H1 (cell line): ENCODE data around the gene LSG1. TPM values are rescaled to one million over a fixed set of nuclear protein-coding genes. Genes with fewer than 3 reads are reported as not detected.

Source experiments
- NRF1 ChIP-seq: IDR thresholded peaks from 2 replicates; pipeline ENCODE4 v1.6.1; 2011; ENCODE audit warnings: mild to moderate bottlenecking, low read depth, low read length, improper control_type of control experiment
- POU5F1 ChIP-seq: IDR thresholded peaks from 2 replicates; pipeline ENCODE4 v1.6.1; 2011; ENCODE audit warnings: low read depth, mild to moderate bottlenecking, low read length, moderate library complexity
- RAD21 ChIP-seq, 2 experiments: IDR thresholded peaks in 1 of 2; conservative IDR thresholded peaks in 1 of 2; 2 replicates each; pipeline ENCODE4 v1.6.1; 2011; ENCODE audit warnings: low read depth in 2 of 2, low read length in 2 of 2, improper control_type of control experiment in 1 of 2, inconsistent platforms in 1 of 2, mild to moderate bottlenecking in 1 of 2, moderate library complexity in 1 of 2
- RBBP5 ChIP-seq: IDR thresholded peaks from 2 replicates; pipeline ENCODE4 v1.7.1; 2012; ENCODE audit warnings: low read depth, mild to moderate bottlenecking, inconsistent platforms, low read length, moderate library complexity, borderline replicate concordance
- RFX5 ChIP-seq: IDR thresholded peaks from 2 replicates; pipeline ENCODE4 v1.6.1; 2011; ENCODE audit warnings: low read depth, low read length, improper control_type of control experiment, borderline replicate concordance
- SIRT6 ChIP-seq: IDR thresholded peaks from one replicate; pipeline ENCODE4 v1.7.1; 2012; ENCODE audit warnings: low read length, inconsistent platforms
- SRF ChIP-seq: IDR thresholded peaks from 2 replicates; pipeline ENCODE4 v1.6.1; 2011; ENCODE audit warnings: mild to moderate bottlenecking, low read depth, low read length, moderate library complexity
- TEAD4 ChIP-seq: IDR thresholded peaks from 2 replicates; pipeline ENCODE4 v1.6.1; 2012; ENCODE audit warnings: low read depth, low read length, inconsistent platforms, mixed read lengths
- polyA plus RNA-seq, 7 experiments: library from polyadenylated mRNA; depleted of rRNA in 3 of 7; stranded (reverse) in 5 of 7; unstranded in 2 of 7; fragments of >200 nt in 5 of 7; fragments of 200-250 nt in 2 of 7; gene quantifications; 1 replicate in 5 of 7; 2 replicates in 1 of 7; 4 replicates in 1 of 7; pipeline versions ENCODE4 v1.2.1 to v1.2.3, GENCODE V29; 2011 to 2013; ENCODE audit warnings: missing spikeins in 2 of 7, mixed read lengths in 2 of 7
- total RNA-seq: library from RNA; stranded (reverse); fragmentation: NEBNext Ultra II Directional; extraction: Animal tissue kit (Norgen Biotek cat#: 25700); gene quantifications from 2 replicates; pipeline ENCODE4 v1.2.1, GENCODE V29; 2021
- TF ChIP-seq, protein P1 (sequence below): fragments of 300-600 bp; sonication (generic); IDR thresholded peaks from 2 replicates; pipeline ENCODE4 v1.7.1; 2012; ENCODE audit warnings: low read length, moderate library complexity, mild to moderate bottlenecking, inconsistent platforms; ENCODE audit not compliant: insufficient replicate concordance
- TF ChIP-seq, protein P2 (sequence below): IDR thresholded peaks from 2 replicates; pipeline ENCODE4 v1.6.1; 2011; ENCODE audit warnings: low read depth, mild to moderate bottlenecking, low read length; ENCODE audit not compliant: insufficient read depth

LSG1 gene
- total and polyA plus RNA-seq, 2 of the 8 experiments (the other 6 are each of a cell fraction or from before 2014, with no cell fraction given), result 23.7 to 47.6 TPM

DNA sequence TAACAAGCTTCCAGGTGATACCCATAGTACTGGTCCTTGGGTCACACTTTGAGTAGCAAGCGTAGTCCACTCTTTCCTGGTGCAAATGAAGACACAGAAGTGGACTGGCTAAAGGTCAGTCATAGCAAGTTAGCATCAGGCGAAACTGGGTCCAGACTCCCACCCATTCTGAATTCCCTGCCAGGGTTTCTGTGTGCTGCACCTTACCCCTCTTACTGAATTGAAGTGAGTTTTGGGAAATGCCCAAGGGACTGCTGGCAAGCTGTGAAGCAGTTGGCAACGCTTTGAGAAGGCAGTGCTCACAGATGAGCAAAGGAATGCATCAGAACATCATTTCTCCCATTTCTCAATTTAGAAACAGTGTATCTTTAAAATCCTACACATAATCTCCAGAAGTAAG is 1.8 kb upstream of the LSG1 start (continued):
- TF ChIP-seq, protein P1, sequence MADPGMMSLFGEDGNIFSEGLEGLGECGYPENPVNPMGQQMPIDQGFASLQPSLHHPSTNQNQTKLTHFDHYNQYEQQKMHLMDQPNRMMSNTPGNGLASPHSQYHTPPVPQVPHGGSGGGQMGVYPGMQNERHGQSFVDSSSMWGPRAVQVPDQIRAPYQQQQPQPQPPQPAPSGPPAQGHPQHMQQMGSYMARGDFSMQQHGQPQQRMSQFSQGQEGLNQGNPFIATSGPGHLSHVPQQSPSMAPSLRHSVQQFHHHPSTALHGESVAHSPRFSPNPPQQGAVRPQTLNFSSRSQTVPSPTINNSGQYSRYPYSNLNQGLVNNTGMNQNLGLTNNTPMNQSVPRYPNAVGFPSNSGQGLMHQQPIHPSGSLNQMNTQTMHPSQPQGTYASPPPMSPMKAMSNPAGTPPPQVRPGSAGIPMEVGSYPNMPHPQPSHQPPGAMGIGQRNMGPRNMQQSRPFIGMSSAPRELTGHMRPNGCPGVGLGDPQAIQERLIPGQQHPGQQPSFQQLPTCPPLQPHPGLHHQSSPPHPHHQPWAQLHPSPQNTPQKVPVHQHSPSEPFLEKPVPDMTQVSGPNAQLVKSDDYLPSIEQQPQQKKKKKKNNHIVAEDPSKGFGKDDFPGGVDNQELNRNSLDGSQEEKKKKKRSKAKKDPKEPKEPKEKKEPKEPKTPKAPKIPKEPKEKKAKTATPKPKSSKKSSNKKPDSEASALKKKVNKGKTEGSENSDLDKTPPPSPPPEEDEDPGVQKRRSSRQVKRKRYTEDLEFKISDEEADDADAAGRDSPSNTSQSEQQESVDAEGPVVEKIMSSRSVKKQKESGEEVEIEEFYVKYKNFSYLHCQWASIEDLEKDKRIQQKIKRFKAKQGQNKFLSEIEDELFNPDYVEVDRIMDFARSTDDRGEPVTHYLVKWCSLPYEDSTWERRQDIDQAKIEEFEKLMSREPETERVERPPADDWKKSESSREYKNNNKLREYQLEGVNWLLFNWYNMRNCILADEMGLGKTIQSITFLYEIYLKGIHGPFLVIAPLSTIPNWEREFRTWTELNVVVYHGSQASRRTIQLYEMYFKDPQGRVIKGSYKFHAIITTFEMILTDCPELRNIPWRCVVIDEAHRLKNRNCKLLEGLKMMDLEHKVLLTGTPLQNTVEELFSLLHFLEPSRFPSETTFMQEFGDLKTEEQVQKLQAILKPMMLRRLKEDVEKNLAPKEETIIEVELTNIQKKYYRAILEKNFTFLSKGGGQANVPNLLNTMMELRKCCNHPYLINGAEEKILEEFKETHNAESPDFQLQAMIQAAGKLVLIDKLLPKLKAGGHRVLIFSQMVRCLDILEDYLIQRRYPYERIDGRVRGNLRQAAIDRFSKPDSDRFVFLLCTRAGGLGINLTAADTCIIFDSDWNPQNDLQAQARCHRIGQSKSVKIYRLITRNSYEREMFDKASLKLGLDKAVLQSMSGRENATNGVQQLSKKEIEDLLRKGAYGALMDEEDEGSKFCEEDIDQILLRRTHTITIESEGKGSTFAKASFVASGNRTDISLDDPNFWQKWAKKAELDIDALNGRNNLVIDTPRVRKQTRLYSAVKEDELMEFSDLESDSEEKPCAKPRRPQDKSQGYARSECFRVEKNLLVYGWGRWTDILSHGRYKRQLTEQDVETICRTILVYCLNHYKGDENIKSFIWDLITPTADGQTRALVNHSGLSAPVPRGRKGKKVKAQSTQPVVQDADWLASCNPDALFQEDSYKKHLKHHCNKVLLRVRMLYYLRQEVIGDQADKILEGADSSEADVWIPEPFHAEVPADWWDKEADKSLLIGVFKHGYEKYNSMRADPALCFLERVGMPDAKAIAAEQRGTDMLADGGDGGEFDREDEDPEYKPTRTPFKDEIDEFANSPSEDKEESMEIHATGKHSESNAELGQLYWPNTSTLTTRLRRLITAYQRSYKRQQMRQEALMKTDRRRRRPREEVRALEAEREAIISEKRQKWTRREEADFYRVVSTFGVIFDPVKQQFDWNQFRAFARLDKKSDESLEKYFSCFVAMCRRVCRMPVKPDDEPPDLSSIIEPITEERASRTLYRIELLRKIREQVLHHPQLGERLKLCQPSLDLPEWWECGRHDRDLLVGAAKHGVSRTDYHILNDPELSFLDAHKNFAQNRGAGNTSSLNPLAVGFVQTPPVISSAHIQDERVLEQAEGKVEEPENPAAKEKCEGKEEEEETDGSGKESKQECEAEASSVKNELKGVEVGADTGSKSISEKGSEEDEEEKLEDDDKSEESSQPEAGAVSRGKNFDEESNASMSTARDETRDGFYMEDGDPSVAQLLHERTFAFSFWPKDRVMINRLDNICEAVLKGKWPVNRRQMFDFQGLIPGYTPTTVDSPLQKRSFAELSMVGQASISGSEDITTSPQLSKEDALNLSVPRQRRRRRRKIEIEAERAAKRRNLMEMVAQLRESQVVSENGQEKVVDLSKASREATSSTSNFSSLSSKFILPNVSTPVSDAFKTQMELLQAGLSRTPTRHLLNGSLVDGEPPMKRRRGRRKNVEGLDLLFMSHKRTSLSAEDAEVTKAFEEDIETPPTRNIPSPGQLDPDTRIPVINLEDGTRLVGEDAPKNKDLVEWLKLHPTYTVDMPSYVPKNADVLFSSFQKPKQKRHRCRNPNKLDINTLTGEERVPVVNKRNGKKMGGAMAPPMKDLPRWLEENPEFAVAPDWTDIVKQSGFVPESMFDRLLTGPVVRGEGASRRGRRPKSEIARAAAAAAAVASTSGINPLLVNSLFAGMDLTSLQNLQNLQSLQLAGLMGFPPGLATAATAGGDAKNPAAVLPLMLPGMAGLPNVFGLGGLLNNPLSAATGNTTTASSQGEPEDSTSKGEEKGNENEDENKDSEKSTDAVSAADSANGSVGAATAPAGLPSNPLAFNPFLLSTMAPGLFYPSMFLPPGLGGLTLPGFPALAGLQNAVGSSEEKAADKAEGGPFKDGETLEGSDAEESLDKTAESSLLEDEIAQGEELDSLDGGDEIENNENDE, result no peak
- no peak for TF ChIP-seq SIRT6
- no peak for TF ChIP-seq NRF1
- TF ChIP-seq RBBP5, result no peak
- TF ChIP-seq TEAD4, result no peak
- TF ChIP-seq, protein P2, sequence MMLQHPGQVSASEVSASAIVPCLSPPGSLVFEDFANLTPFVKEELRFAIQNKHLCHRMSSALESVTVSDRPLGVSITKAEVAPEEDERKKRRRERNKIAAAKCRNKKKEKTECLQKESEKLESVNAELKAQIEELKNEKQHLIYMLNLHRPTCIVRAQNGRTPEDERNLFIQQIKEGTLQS, result no peak
- TF ChIP-seq RAD21 (IDR thresholded peaks at IDR 0.05 in 1 of 2, conservative IDR thresholded peaks at IDR 0.05 in 1 of 2; ENCODE audit: low read depth in 2 of 2, low read length in 2 of 2), result no peak
- TF ChIP-seq SRF, result no peak
- no peak for TF ChIP-seq POU5F1
- TF ChIP-seq RFX5, result no peak
